ENCODE results near the gene SEC24D. TPM values are rescaled to one million over a fixed set of nuclear protein-coding genes. Genes with fewer than 3 reads are reported as not detected.

Gene SEC24D
- total RNA-seq, 1 experiment from 2014 or later = 61.5 TPM

DNA sequence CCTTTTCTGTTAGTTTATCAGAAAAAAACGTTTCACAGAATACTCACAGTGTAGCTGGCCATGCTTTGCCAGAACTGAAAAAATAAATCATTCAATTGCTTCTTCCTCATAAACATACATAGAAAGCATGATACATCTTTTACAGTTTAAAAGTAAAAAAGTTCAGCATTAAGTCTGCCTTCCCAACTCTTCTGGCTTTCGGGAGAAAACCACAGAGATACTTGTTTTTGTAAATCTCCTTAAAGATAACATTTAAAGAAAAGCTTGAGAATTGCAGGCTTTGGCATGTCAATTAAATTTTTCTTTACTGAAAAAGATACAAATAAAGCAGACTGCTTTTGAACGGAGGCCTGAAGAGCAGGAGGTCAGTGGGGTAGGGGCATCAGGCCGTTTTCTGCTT, 66.8 kb downstream of the SEC24D start:
- DNase-seq = no peak
- peaks cover 6 to 7% of the 10 kb centered on the region in 2 experiments for H3K4me1 Mint-ChIP-seq
- no peak overlapping the region for H3K27ac ChIP-seq (ENCODE audit: insufficient read length, low read depth, low read length)
- no peak overlapping the region for H2BK120ac ChIP-seq (ENCODE audit: low read depth, low read length, poor library complexity, severe bottlenecking)
- H3K9me3 ChIP-seq (ENCODE audit: control insufficient read depth, low read depth, low read length) = no peaks in the 10 kb centered on the region
- H3K9ac ChIP-seq (ENCODE audit: extremely low read depth, insufficient read length, low read length) = no peak overlapping the region
- H3K14ac ChIP-seq (ENCODE audit: insufficient read depth, low read length) = no peak overlapping the region
- H3K36me3 Mint-ChIP-seq (ENCODE audit: insufficient read depth in 1 of 3, low read depth in 3 of 3) = peaks cover 10 to 30% (median 17%) of the 10 kb centered on the region in 3 experiments; a peak in 6 of 7 replicates
- no peak overlapping the region for H2BK12ac ChIP-seq (ENCODE audit: insufficient read length, low read depth, low read length)
- no peak overlapping the region for H2AK5ac ChIP-seq (ENCODE audit: insufficient read length, low read length)
- H3K27me3 ChIP-seq (ENCODE audit: insufficient read depth, low read length) = no peaks in the 10 kb centered on the region
- H2AFZ ChIP-seq (ENCODE audit: low read length) = no peak overlapping the region
- H4K91ac ChIP-seq (ENCODE audit: insufficient read length, low read depth, low read length) = no peak overlapping the region
- no peak overlapping the region for H3K4me2 ChIP-seq (ENCODE audit: insufficient read depth, insufficient read length, low read length)
- H3K27me3 Mint-ChIP-seq (ENCODE audit: low read depth) = no peaks in the 10 kb centered on the region
- H2BK5ac ChIP-seq (ENCODE audit: insufficient read length, low read length) = no peak overlapping the region
- no peak for TF ChIP-seq CTCF (conservative IDR thresholded peaks at IDR 0.05)
- no peak overlapping the region for H3K18ac ChIP-seq (ENCODE audit: insufficient read length, low read depth, low read length)
- no peak overlapping the region for H3K4ac ChIP-seq (ENCODE audit: low read depth, low read length)
- WGBS (ENCODE audit: extremely low coverage, insufficient read length, low lambda C conversion rate) = no CpG with 5 or more reads among the region's 4 CpGs
- no peak overlapping the region for H3K23ac ChIP-seq (ENCODE audit: insufficient read length, low read depth, low read length)
- H3K79me1 ChIP-seq (ENCODE audit: insufficient read depth, low read depth, low read length, poor library complexity, severe bottlenecking) = no peaks in the 10 kb centered on the region
- H3T11ph ChIP-seq (ENCODE audit: low read length) = no peak overlapping the region
- no peaks in the 10 kb centered on the region for H3K9me3 Mint-ChIP-seq
- no peak overlapping the region for H4K8ac ChIP-seq (replicated peaks; ENCODE audit: insufficient read length, low read depth, low read length)
- no peak overlapping the region for H3K4me3 Mint-ChIP-seq
- H3K4me1 ChIP-seq (ENCODE audit: insufficient read depth, low read length) = no peaks in the 10 kb centered on the region
- no peak overlapping the region for H2BK15ac ChIP-seq (ENCODE audit: low read depth, low read length)
- H4K5ac ChIP-seq (ENCODE audit: insufficient read length, low read depth, low read length) = no peak overlapping the region
- H2BK20ac ChIP-seq (ENCODE audit: low read depth, low read length, poor library complexity, severe bottlenecking) = no peak overlapping the region
- no peaks in the 10 kb centered on the region; the same call in 1 of the 2 replicates for H3K79me2 ChIP-seq (ENCODE audit: insufficient read depth, low read length)
- H3K56ac ChIP-seq (ENCODE audit: insufficient read length, low read depth, low read length) = no peak overlapping the region
- H4K20me1 ChIP-seq (ENCODE audit: control insufficient read depth, insufficient read depth, insufficient read length) = no peaks in the 10 kb centered on the region
- H3K23me2 ChIP-seq (ENCODE audit: insufficient read length, low read depth, low read length, poor library complexity, severe bottlenecking) = no peaks in the 10 kb centered on the region
- H3K27ac Mint-ChIP-seq = peak overlapping the region in 1 of 3 experiments; percentile 81; a peak in 1 of 7 replicates
